ENCODE results near the gene TAGAP.

GRCh38 chr6:159082039-159082815 is 37.4 kb upstream of the TAGAP start:
- TF ChIP-seq CTCF (IDR thresholded peaks at IDR 0.05) (no peak), EP300 (IDR thresholded peaks at IDR 0.05) (no peak), POLR2A (IDR thresholded peaks at IDR 0.05) (no peak)
